Measurements from ENCODE around the gene SAMHD1.

DNA sequence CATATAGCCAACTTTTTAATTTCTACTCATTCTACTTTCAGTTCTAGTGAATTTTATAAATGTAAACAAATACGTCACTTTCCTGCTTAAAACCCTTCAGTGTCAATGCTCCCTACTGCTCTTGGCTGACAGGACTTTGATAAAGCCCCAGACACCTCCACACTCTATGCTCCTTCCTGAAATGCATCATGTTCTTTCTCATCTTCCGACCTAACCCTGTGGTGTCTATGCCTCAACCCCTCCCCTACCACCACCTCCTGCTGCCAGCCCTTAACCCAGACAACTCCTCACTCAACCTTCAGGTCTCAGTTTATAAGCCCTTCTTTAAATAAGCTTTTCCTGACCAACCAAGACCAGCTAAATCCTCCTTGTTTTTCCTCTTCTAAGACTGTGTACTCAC is 56.5 kb downstream of the SAMHD1 start:
- no peak for TF ChIP-seq CTCF (IDR thresholded peaks at IDR 0.05)
- no peak for TF ChIP-seq POLR2AphosphoS5 (IDR thresholded peaks at IDR 0.05; ENCODE audit: low read depth, low read length)
- TF ChIP-seq USF1 (IDR thresholded peaks at IDR 0.05; ENCODE audit: borderline replicate concordance, low read depth): no peak
- TF ChIP-seq RFX5 (IDR thresholded peaks at IDR 0.05; ENCODE audit: low read length): no peak
- no peak for TF ChIP-seq GABPA (IDR thresholded peaks at IDR 0.05; ENCODE audit: low read depth)
- TF ChIP-seq TCF12 (IDR thresholded peaks at IDR 0.05): no peak
